BJ (cell line): Measurements from ENCODE around the gene ADARB1. TPM values are rescaled to one million over a fixed set of nuclear protein-coding genes. Genes with fewer than 3 reads are reported as not detected.
A peak's percentile ranks its signal among the peaks of the same experiment; 100 is the strongest.

Experiments used
- CTCF ChIA-PET: fragments of 350-600 bp; formaldehyde crosslinking; extraction: SDS; loops from one replicate; lab custom pipeline; 2021; ENCODE audit warnings: antibody characterized with exemption, inconsistent platforms; lab: Yijun Ruan, JAX
- POLR2A ChIA-PET: fragments of 300-600 bp; sonication (Branson Sonifier 250); formaldehyde crosslinking; extraction: SDS; loops from one replicate; lab custom pipeline; 2021; ENCODE audit warnings: antibody characterized with exemption; lab: Charles Lee
- DNase-seq: peaks from one replicate; pipeline ENCODE4 v3.0.0-alpha.2; 2011; ENCODE audit warnings: low read depth
- H3K27me3 ChIP-seq: 2 replicates; pipeline ENCODE4 v1.6.0; 2011; ENCODE audit warnings: low read length; ENCODE audit not compliant: control insufficient read depth, insufficient read depth
- H3K36me3 ChIP-seq: 2 replicates; pipeline ENCODE4 v1.5.1; 2011; ENCODE audit warnings: low read length; ENCODE audit not compliant: control insufficient read depth, insufficient read depth
- H3K4me3 ChIP-seq: 2 replicates; pipeline ENCODE4 v1.5.1; 2011; ENCODE audit warnings: low read depth, mild to moderate bottlenecking, control low read depth, low read length
- polyA plus RNA-seq: library from polyadenylated mRNA; depleted of rRNA; stranded (reverse); fragments of >200 nt; gene quantifications from 2 replicates; pipeline ENCODE4 v1.2.3, GENCODE V29; 2011; rRNA removed
- TF ChIP-seq, protein P1 (sequence below): IDR thresholded peaks from 2 replicates; pipeline ENCODE4 v1.5.1; 2011; ENCODE audit warnings: low read depth, mild to moderate bottlenecking, control low read depth, inconsistent platforms, low read length, moderate library complexity; ENCODE audit not compliant: insufficient read depth

The ADARB1 gene
- polyA plus RNA-seq, 1 experiment: 10.9 TPM

- POLR2A ChIA-PET: no interaction called here
- no peak for DNase-seq
- Histone ChIP-seq H3K27me3 (no peaks in the 10 kb centered on the region), H3K4me3 (no peak overlapping the region), H3K36me3 (peaks cover 40% of the 10 kb centered on the region)
- CTCF ChIA-PET: no interaction called here
- TF ChIP-seq, protein P1, sequence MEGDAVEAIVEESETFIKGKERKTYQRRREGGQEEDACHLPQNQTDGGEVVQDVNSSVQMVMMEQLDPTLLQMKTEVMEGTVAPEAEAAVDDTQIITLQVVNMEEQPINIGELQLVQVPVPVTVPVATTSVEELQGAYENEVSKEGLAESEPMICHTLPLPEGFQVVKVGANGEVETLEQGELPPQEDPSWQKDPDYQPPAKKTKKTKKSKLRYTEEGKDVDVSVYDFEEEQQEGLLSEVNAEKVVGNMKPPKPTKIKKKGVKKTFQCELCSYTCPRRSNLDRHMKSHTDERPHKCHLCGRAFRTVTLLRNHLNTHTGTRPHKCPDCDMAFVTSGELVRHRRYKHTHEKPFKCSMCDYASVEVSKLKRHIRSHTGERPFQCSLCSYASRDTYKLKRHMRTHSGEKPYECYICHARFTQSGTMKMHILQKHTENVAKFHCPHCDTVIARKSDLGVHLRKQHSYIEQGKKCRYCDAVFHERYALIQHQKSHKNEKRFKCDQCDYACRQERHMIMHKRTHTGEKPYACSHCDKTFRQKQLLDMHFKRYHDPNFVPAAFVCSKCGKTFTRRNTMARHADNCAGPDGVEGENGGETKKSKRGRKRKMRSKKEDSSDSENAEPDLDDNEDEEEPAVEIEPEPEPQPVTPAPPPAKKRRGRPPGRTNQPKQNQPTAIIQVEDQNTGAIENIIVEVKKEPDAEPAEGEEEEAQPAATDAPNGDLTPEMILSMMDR: no peak
These were observed 193.0 kb downstream of the ADARB1 start for GRCh38 chr21:45267390-45267760.

DNA sequence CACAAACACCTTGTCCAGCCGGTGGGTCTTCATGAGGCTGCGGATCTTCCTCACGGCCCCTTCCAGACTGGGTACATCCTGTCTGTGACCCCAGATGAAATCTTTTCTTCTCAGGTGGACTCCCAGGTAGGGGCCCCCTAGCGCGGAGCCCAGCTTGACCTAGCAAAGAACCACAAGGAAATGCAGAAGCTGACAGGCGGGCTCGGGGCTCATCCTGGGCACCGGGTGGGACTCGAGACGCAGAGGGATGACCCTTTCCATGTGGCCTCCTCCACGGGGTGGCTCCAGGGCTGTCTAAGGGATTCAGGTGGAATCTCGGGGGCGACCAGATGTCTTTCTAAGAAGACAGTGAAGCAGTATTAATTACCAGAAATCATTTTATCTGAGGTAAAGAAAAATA, 195.5 kb downstream of the ADARB1 start:
- CTCF ChIA-PET: interaction anchor here (1.6 to 3.2 kb wide), 2 partner anchors 132 to 170 kb away, joined by 4 to 22 read pairs; no protein-coding TSS in a partner anchor
- POLR2A ChIA-PET: no interaction called here
- Histone ChIP-seq H3K27me3 (no peaks in the 10 kb centered on the region), H3K36me3 (peaks cover 34% of the 10 kb centered on the region), H3K4me3 (no peak overlapping the region)
- TF ChIP-seq, protein P1: no peak
- no peak for DNase-seq

DNA sequence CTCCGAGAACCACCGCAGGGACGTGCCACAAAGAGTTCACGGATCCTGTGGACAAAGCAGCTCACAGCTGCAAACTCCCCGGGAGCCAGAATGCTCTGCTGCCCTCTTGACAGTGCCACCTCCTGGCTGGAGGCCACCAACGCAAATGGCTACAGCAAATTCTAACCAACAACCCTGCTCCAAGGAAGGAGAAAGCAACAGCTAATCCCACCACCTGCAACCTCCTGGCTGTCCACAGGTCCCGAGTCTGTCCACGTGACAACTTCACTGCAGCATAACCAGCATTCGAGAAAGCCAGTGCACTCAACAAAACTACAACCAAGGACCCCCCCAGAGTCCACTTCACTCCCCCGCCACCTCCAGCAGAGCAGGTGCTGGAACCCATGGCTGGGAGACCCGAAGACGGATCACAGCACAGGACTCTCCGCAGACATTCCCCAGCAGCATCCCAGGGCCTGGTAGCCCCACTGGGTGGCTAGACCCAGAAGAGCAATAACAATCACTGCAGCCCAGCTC, 196.0 kb downstream of the ADARB1 start:
- H3K4me3 ChIP-seq: no peak overlapping the region
- H3K36me3 ChIP-seq: peaks cover 31% of the 10 kb centered on the region
- ChIA-PET POLR2A (no interaction called here), CTCF (interaction anchor here (1.6 to 3.2 kb wide), 2 partner anchors 132 to 169 kb away, joined by 4 to 22 read pairs; no protein-coding TSS in a partner anchor)
- no peak for DNase-seq
- no peaks in the 10 kb centered on the region for H3K27me3 ChIP-seq
- TF ChIP-seq, protein P1: peak; percentile 29

Other genes with a start within 250 kb of the ADARB1 start
- gene PTTG1IP, start 200.9 kb upstream of the ADARB1 start, polyA plus RNA-seq: 234 and 249 TPM in 2 replicates
- not detected in 2 replicates for gene ITGB2, start 153.7 kb upstream of the ADARB1 start, polyA plus RNA-seq
- 12.1 and 12.4 TPM in 2 replicates for gene SLX9, start 134.6 kb upstream of the ADARB1 start, polyA plus RNA-seq
- gene POFUT2, start 213.3 kb downstream of the ADARB1 start, polyA plus RNA-seq: 27.0 and 38.5 TPM in 2 replicates